Endothelial cell of umbilical vein (primary cell): Measurements from ENCODE around the gene PRKCB.

ENCODE experiments used
- EZH2 ChIP-seq: IDR thresholded peaks from 2 replicates; pipeline ENCODE4 v1.6.1; 2012; ENCODE audit warnings: borderline replicate concordance, low read depth, mild to moderate bottlenecking, moderate library complexity, low read length, inconsistent platforms; ENCODE audit not compliant: severe bottlenecking
- FOS ChIP-seq: IDR thresholded peaks from 2 replicates; pipeline ENCODE4 v1.6.1; 2011; ENCODE audit warnings: mild to moderate bottlenecking, low read length, moderate library complexity, borderline replicate concordance; ENCODE audit not compliant: insufficient read depth
- GATA2 ChIP-seq: IDR thresholded peaks from 2 replicates; pipeline ENCODE4 v1.7.0; 2011; ENCODE audit warnings: low read depth, mild to moderate bottlenecking, moderate library complexity, mixed read lengths, low read length; ENCODE audit not compliant: insufficient read length, insufficient read depth
- JUN ChIP-seq: IDR thresholded peaks from 2 replicates; pipeline ENCODE4 v1.6.1; 2011; ENCODE audit warnings: borderline replicate concordance, low read depth; ENCODE audit not compliant: insufficient read length, insufficient read depth
- MYC ChIP-seq: IDR thresholded peaks from one replicate; pipeline ENCODE4 v1.6.1; 2011; ENCODE audit warnings: mild to moderate bottlenecking, low read depth, low read length
- POLR2A ChIP-seq: IDR thresholded peaks from 2 replicates; pipeline ENCODE4 v1.6.1; 2012; ENCODE audit warnings: low read depth, mild to moderate bottlenecking, control low read depth, low read length
- POLR2AphosphoS5 ChIP-seq: IDR thresholded peaks from 2 replicates; pipeline ENCODE4 v1.6.1; 2012; ENCODE audit warnings: low read depth, mild to moderate bottlenecking, control low read depth, low read length, moderate library complexity; ENCODE audit not compliant: insufficient read depth
- TF ChIP-seq, protein P1 (sequence below), 2 donors: IDR thresholded peaks; 1 replicate in 1 of 2; 2 replicates in 1 of 2; pipeline ENCODE4 v1.5.1; 2011; ENCODE audit warnings: low read length in 2 of 2, mild to moderate bottlenecking in 2 of 2, moderate library complexity in 2 of 2, control low read depth in 1 of 2, inconsistent platforms in 1 of 2, low read depth in 1 of 2; ENCODE audit not compliant: insufficient read depth in 1 of 2; ENCODE audit errors: extremely low read depth in 1 of 2
- TF ChIP-seq, protein P2 (sequence below): IDR thresholded peaks from 2 replicates; pipeline ENCODE4 v1.6.1; 2011; ENCODE audit not compliant: insufficient read depth, insufficient read length

DNA sequence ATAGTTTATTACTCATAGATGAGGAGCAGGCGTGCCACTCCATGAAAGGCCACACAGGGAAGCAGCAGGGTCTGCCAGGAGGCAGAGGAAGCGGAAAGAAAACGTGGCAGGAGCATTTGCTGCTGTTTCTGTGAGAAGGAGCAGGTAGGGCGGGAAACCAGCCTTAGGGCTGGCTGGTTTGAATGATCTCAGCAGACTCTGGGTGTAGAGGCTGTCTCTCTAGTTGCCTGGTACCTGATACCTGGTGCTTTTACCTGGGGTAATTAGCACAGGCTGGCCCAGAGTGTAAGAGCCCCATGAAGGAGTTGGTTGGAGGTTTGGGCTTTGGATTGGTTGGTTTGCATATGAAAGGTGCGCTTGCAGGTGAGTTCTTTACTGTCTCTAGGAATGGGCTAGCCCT lies 215.3 kb downstream of the PRKCB start:
- TF ChIP-seq, protein P1, sequence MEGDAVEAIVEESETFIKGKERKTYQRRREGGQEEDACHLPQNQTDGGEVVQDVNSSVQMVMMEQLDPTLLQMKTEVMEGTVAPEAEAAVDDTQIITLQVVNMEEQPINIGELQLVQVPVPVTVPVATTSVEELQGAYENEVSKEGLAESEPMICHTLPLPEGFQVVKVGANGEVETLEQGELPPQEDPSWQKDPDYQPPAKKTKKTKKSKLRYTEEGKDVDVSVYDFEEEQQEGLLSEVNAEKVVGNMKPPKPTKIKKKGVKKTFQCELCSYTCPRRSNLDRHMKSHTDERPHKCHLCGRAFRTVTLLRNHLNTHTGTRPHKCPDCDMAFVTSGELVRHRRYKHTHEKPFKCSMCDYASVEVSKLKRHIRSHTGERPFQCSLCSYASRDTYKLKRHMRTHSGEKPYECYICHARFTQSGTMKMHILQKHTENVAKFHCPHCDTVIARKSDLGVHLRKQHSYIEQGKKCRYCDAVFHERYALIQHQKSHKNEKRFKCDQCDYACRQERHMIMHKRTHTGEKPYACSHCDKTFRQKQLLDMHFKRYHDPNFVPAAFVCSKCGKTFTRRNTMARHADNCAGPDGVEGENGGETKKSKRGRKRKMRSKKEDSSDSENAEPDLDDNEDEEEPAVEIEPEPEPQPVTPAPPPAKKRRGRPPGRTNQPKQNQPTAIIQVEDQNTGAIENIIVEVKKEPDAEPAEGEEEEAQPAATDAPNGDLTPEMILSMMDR (IDR thresholded peaks at IDR 0.05; ENCODE audit: extremely low read depth in 1 of 2, insufficient read depth in 1 of 2, low read depth in 1 of 2, low read length in 2 of 2) = no peak
- TF ChIP-seq POLR2AphosphoS5 (no peak), MYC (no peak), POLR2A (no peak), EZH2 (no peak), JUN (no peak), FOS (no peak), GATA2 (no peak)
- TF ChIP-seq, protein P2, sequence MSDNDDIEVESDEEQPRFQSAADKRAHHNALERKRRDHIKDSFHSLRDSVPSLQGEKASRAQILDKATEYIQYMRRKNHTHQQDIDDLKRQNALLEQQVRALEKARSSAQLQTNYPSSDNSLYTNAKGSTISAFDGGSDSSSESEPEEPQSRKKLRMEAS = no peak
